ENCODE measurements around the gene PYROXD2.

Gene PYROXD2

DNA sequence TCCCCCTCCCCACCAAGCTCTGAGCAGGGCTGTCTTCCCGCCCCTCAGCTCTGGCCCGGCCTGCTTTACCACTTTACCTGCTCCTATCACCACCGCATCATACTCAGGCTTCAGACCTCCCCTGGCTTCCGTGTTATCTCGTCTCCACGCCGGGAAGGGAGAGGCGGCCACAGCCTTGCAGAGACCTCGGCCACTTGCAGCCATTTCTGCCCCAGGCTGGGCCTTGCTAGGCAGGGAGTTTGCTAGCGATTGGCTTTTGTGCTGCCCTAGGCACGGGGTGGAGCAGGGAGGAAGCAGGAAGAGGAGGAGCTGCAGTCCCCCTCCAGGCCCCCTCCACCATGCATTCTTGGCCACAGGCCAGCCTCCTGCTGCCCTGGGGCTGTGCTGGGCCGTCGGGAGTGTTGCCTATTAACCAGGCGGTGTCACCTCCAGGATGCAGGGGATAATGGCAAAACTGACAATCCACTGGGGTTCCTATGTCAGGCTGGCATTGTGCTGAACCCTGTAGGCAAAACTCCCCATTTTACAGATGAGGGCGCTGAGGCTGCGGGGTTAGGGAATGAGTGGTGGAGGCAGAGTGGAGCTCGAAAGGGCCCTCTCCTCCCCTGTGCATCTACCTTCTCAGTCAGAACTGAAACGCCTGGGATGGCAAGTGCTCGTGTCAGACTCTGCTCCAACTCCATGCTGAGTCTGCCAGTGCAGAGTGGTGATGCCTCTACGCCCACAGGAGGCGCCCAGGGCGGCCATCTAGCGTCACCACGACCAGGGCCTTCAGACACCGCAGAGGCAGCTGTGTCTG, at the start of gene PYROXD2:
Gene PYROXD2 (minus strand): TSS at position 251 of the 799 bp plus-strand sequence. CDS start 47 bp downstream, at position 204.
- no peak for DNase-seq

DNA sequence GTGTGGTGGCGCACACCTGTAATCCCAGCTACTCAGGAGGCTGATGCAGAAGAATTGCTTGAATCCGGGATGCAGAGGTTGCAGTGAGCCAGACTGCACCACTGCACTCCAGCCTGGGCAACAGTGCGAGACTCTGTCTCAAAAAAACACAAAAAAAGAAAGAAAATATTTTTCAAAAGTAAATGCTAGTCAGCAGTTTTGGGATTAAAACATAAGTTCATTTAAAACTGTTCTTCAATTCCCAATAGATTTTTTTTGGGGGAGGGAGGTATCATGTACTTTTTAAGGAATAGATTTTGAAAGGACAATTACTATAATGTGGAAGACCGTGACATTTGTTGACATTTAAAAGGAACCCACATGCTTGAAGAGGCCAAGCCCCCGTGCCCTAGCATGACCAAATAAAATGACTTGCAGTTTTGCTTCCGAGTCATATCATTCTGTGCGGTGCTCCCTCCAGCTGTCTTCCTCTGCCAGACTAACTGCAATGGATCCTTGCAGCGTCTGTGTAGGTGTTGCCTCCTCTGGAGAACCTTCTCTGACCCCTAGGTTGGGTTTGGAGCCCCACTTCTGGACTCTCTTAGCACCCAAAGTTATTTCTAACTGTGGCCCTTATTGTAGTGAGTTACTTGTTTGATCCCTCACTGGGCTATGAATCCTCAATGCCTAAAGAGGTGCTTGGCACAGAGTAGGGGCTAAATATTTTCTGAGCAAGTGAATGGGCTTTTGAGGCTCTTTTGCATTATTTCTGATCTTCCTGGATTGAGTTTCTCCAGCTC, 49.2 kb upstream of the PYROXD2 start:
- DNase-seq: peak in 1 of 2 donors; percentile 12

- DNase-seq: no peak
Observed at GRCh38 chr10:98463016-98463415, 48.0 kb upstream of the PYROXD2 start.

GRCh38 chr10:98461500-98461842, 46.5 kb upstream of the PYROXD2 start:
- DNase-seq: no peak

- peak; percentile 80 to 83 for DNase-seq
Observed at GRCh38 chr10:98460837-98461499, 46.0 kb upstream of the PYROXD2 start.

GRCh38 chr10:98458809-98459784, 44.1 kb upstream of the PYROXD2 start:
- DNase-seq: no peak

- no peak for DNase-seq
Observed at GRCh38 chr10:98457721-98458120, 42.7 kb upstream of the PYROXD2 start.

GRCh38 chr10:98456686-98457482, 41.9 kb upstream of the PYROXD2 start:
- DNase-seq: no peak

DNA sequence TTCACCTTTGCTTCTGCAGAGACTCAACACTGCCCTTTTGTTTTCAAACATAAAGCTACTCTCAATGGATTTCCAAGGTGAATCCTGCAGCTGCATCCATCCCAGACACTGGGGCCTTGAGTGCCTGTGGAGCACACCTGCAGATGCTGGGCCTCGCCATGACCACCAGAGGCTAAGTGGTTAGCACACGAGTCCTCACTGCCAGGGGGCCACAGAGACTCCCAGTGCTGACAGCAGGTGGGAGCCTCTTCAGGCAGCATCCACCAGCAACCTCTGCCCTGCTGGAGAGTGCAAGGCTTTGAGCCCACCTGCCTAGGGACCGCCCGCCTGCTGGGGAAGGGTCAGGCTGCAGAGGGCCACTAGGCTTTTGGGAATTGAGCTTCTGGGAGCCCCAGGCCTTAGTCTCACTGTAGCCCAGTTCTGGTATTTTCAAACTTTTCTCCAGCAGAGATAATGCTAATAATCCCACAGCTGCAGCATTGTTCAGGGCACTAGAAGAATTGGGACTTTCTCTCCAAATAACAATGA, 41.1 kb upstream of the PYROXD2 start:
- DNase-seq: no peak

DNA sequence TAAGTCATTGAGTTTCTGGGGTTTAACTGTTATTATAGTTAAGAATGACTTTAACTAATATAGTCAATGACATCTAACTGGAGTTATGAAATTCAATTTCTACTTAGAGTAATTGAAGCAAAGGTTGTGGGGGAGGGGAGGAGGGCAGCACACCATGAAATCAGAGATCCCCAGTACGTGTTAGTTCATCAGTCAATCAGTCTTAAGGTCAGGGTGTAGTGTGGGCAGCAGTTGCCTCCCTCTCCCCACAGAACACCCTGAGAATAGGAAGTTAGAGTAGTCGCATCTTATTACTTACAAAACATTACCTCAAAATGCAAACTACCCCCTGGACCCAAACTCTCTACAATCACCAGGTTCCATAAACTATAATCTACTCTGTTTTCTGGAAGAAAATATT, 38.7 kb upstream of the PYROXD2 start:
- DNase-seq: peak in 1 of 2 donors; percentile 35

GRCh38 chr10:98450618-98451017, 35.6 kb upstream of the PYROXD2 start:
- no peak for DNase-seq

- DNase-seq: no peak
Observed at GRCh38 chr10:98449287-98449686, 34.3 kb upstream of the PYROXD2 start.

- DNase-seq: peak; percentile 73 to 83
Observed at GRCh38 chr10:98446661-98447221, 31.8 kb upstream of the PYROXD2 start, which contains the start of gene HPS1. HPS1 (minus strand) TSS chr10:98446935; CDS start chr10:98443240, 3,695 bp downstream.

DNA sequence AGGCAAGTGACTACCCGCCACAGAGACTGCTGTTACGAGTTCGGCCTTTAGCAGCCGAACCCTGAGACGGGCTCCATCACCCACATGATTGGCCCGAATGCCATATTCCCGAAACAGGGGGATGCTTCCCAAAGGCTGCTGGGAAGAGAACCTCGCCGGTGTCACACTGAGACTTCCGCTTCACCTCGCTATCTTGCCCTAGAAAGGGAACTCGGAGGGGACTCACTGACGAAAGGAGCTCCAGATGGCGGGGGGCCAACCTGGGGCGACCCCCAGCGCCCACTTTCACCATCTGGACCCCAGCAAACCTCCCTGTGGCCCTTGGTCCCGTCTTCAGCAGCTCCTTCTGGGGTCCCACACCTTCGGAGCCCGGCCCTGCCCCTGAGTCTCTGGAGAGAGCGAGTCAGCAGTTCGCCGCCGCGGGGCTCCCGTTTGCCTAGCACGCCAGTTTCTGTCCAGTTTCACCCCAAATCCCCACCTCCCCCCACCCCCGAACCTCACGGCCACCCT, 31.2 kb upstream of the PYROXD2 start:
- DNase-seq: peak; percentile 27 to 40

DNA sequence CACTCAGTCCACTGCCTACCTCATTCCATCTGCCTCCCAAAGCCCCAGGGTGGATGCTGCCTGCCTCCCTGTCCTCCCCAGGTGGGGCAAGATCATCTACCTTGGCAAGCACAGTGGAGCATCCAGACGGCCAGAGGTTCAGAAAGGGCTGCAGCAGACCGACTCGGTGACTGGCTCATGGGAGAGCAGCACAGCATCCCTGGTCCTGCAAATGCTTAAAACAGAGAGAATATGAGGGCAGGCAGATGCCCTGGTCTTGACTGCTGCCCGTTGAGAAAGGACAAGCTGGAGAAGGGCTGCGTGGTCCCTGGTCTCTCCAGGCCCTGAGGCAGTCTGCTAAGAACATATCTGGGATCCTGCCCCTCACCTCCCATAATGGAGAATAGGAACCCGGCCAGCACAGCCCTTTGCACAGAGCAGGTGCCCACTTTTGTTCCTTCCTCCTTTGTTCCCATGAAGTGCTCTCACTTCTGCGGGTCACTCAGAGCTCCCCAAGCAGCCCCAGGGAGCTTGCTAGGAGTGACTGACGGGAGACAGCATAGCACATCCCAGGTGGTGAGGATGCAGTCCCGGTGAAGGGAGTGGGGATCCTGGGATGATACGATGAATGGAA, 30.3 kb upstream of the PYROXD2 start:
- no peak for DNase-seq

GRCh38 chr10:98444314-98445006, 29.5 kb upstream of the PYROXD2 start:
- peak; percentile 29 to 73 for DNase-seq

DNA sequence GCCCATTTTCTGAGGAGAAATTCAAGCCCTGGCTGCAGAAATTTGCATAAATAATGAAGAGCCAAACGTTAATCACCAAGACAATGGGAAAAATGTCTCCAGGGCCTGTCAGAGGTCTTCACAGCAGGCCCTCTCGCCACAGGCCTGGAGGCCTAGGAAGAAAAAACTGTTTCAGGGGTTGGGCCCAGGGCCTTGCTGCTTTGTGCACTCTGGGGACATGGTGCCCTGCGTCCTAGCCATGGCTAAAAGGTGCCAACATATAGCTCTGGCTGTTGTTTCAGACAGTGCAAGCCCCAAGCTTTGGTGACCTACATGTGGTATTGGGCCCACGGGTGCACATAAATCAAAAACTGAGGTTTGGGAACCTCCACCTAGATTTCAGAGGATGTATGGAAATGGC, 23.7 kb upstream of the PYROXD2 start:
- no peak for DNase-seq

DNA sequence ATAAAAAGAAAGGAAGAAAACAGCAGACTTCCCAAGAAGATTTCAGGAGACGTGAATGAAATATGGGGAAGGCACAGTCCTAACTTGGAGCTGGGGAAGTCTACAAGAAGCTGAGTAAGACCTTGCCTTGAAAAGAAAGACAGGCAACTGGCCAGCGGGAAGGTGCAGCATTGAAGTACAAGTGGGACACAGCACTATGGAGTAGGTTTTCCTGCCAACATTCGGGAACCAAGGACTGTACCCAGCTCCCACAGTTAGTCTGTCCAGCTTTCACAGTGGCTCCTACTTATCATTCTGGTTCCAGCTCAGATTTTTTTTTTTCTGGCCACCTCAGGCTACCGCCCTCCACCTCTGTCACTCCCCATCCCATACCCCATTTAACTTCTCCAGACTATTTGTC, 21.7 kb upstream of the PYROXD2 start:
- DNase-seq: no peak

DNA sequence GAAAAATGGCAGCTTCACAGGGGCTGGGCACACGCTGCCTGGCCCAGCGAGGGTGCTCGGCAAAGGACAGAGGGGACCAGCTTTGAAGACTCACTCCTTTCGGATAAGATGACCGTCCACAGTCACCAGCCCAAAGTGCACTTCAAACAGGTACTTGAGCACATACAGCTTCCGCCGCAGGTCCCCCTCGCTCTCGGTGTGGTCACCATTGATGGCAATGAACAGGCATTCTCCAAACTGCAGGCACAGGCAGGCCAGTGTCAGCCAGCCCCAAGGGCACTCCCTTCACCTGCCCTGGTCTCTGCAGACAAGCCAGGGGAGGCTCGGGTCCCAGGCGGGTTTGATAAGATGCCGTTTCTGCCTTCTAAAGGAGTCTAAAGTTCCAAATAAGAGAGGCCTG, 20.2 kb upstream of the PYROXD2 start:
- no peak for DNase-seq
